GM10266 (cell line): ENCODE measurements around the gene VAC14.

Experiments used
- DNase-seq: peaks from one replicate; pipeline ENCODE4 v3.0.0; 2012; ENCODE audit errors: extremely low spot score
- TF ChIP-seq, protein P1 (sequence below): IDR thresholded peaks from 2 replicates; pipeline ENCODE4 v1.5.1; 2012; ENCODE audit warnings: mild to moderate bottlenecking, low read depth; ENCODE audit not compliant: control insufficient read depth, insufficient read depth; ENCODE audit errors: missing control alignments

The VAC14 gene

DNA sequence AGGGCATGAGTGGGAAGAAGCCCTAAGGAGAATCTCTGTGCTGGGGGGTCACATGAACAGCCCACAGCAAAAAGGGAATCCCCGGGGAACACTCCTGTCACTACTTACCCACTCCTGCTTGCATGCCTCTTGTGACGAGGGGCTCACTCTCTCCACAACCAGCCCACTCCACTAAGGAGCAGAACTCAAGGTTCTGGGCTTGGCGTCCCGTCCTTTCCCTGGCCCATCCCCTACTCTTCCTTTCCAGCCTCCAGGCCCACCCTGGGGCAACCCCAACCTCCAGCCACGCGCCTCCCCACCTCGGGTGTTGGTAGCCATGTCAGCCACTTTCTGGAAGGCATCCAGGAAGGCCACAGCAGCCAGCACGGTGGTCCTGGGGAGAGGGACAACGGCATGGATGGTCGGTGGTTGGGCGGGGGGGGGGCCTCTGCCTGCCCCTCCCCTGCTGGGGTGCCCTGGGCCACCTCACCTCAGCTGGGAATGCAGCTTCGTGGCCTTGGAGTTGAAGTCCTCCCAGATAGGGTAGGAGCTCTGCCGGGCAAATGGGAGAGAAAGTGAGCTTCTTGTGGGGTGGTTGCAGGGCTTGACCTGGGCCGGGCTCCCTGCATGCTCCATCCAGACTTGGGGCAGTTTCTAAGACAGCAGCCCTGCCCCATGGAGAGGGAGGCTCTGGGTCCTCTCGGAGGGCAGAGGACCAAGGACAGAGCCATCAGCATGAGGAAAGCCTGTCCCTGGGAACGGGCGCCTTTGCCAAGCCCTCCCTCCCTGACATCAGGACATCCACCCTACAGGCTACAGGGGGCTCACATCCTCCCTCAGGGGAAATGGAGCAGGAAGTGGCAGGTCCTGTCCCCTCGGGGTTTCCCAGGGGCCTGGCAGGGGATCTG is 120.2 kb downstream of the VAC14 start:
- no peak for DNase-seq
- TF ChIP-seq, protein P1, sequence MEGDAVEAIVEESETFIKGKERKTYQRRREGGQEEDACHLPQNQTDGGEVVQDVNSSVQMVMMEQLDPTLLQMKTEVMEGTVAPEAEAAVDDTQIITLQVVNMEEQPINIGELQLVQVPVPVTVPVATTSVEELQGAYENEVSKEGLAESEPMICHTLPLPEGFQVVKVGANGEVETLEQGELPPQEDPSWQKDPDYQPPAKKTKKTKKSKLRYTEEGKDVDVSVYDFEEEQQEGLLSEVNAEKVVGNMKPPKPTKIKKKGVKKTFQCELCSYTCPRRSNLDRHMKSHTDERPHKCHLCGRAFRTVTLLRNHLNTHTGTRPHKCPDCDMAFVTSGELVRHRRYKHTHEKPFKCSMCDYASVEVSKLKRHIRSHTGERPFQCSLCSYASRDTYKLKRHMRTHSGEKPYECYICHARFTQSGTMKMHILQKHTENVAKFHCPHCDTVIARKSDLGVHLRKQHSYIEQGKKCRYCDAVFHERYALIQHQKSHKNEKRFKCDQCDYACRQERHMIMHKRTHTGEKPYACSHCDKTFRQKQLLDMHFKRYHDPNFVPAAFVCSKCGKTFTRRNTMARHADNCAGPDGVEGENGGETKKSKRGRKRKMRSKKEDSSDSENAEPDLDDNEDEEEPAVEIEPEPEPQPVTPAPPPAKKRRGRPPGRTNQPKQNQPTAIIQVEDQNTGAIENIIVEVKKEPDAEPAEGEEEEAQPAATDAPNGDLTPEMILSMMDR, result no peak

DNA sequence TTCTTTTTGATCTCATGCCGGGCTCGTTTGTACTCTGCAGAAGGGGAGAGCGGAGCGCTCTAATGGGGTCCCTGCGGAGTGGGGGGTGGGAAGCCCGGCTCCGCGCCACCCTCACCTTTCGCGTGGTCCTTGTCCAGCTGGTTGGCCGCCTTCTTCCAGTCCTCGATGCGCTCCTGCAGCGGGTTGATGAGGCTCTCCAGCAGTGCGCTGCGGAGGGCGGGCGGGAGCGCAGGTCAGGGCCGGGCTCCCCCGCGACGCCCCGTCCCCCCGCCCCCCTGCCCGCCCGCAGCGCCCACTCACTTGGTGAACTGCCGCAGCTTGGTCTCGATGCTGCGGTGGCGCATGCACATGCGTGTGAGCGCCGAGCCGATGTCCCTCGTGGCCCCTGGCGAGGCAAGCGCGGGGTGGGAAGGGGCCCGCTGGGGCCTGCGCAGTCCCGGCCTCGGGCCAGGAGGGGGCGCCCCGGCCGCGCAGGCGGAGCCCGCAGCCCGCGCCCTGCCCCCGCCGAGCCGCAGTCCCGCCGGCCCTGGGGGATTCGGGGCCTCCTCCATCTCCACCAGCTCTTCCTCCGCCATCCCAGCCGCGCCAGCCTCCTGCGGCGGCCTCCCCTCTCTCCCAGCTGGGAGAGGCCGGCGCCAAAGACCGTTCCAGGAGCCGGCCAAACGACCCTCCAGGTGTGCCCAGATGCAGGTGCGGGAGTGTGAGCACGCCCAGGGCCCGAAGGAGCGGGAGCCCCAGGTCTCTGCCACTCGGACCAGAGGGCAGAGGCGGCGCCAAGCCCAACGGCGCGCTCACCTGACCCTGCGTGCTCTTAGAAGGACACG is 121.1 kb downstream of the VAC14 start:
- TF ChIP-seq, protein P1, result peak; percentile 30
- DNase-seq, result peak; percentile 63

DNA sequence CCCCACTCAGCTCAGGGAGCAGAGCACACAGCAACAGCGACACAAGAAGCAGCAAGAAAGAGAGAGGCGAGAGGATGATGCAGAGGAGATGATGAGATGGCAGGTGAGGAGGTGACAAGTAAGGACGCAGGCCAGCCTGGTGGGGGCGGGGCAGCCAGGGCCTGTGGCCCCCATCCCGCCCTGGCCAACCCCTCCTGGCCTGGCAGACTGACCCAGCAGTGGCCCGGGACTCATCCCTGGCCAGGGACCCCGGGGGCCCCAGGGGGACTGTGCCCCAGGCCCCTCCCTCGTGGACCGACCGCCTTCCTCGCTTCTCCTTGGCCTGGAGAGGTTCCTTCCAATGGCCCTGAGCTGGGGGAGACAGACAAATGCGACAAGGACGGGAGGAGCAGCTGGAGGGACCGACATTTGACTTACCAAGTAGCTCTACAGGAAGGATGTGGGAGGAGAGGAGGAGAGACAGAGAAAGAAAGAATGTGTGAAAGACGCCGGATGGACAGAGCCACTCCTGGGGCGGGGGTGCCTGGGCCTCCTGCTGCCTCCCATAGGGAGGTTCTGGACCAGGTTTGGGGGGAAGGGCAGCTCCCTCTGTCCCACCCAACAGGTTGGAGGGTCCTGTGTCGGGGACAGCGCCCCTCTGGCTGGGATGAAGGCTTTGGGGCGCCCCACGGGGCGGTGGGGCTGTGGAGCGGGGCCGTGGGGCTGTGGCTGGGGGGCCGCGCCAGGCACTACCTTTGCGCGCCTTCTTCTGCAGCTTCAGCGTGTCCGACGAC is 121.9 kb downstream of the VAC14 start:
- TF ChIP-seq, protein P1, result no peak
- no peak for DNase-seq

DNA sequence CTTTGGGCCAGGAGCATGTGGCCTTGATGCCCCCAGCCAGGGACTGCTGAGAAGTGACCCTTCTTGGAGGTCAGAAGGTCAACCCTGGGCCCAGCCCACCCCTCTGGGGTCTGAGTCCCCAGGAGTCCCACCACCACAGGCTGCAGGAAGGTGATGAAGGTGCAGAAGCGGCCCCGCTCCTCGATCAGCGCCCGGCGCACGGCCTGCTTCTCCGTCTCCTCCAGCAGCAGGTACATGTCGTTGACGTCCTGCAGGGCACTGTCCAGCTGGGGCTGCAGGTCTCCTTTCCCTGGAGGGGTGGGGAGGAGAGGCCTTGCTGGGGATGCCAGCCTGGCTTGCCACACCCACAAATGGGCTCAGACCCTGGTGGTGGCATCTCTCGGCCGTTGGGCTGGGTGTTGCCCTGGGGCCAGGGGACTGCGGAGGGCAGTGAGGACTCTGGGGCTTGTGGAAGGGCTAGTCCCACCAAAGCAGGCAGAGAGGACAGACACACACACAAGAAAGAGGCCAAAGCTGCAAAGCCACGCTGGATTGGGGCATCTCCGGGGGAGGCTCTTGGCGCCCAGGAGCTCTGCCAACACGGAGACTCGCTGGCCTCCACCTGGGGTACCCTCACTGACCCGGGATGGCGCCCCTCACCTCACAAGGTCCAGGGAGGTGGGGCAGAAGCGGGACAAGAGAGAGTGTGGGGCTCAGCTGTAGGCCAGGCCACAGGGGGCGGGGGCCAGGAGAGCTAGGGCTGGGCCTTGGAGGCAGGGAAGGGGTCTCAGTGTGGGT is 122.6 kb downstream of the VAC14 start:
- no peak for DNase-seq
- TF ChIP-seq, protein P1, result no peak

DNA sequence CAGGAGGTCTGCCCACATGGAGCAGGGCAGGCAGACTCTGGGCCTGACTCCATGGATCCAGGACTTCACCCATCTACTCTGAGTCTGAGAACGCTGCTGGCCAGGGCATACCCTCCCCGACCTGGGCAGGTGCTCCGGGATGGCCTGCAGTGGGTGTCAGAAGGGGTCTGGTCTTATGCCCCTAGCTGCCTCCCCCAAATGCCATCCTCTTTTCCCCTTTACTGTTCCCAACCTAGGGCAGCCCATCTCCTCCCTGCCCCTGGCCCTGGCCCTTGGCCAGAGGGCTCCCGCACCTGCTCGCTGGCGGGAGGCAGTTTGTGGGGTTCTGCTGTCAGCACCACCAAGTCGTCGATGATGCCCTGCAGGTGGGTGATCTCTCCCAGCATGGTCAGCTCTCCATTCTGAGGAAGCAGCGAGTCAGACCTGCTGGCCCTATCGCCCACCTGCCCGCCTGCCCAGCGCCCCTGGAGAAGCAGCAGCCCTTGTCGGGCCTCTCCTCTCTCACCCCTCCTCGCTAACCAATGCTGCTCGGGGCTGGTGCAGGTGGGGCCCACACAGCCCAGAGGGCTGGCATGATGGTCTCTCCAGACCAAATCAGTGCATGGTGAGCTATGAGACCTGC is 123.3 kb downstream of the VAC14 start:
- TF ChIP-seq, protein P1, result no peak
- no peak for DNase-seq

DNA sequence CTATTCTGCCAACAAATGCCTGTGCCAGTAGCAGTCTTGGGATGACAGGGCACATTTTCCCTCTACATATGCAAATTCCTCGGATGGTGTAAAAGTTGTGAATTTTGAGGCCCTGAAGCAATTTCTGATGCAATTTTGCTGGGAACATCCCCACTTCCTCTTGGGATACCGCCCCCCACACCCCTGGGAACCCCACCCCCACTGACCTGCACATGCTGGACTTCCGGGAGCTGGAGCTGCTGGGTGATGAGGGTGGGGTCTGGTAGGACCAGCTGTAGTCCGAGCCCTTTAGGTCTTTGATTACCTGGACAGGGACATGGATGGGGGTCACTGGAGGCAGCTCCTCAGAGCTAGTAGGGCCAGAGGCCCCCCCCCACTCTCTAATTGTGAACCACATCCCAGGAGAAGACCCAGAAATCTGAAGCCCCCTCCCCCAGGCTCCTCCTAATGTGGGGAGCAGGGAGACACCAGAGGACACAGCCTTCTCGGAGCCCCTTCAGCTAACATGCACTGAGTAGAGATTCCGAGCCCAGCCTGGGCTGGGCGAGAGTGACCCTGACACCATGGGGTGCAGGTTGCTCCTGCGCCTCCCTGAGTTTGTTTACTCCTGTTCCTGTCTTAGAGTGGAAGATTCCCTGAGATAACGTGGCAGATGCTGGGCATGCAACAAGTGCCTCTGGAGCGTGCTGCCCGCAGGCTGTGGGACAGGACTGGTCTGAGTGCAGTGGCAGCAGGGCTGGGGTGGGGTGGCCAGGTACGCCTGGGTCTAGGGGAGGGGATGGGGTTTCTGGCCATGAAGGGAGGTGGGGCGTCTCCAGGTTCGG is 124.1 kb downstream of the VAC14 start:
- no peak for DNase-seq
- TF ChIP-seq, protein P1, result no peak
